T47D (cell line): ENCODE results near the gene LIME1.
"Not testable (repeated sequence)": the region's sequence is repeated elsewhere in the genome, so short reads cannot be mapped to it uniquely, and the experiment has no call there.

ENCODE experiments used
- DNase-seq, 2 experiments: peaks; one replicate each; pipeline versions ENCODE4 v3.0.0 to v3.0.0-alpha.2; 2011 to 2012; ENCODE audit warnings: low read depth in 1 of 2, low spot score in 1 of 2
- JUND ChIP-seq: IDR thresholded peaks from 2 replicates; pipeline ENCODE4 v1.6.1; 2012; ENCODE audit warnings: low read depth
- in situ Hi-C: cut with HindIII; loops from 2 replicates; pipeline ENCODE4 v1.10.0; 2016; ENCODE audit warnings: low sequenced_read_pairs, low pct_unique_long_range_greater_than_20kb

LIME1 gene

DNA sequence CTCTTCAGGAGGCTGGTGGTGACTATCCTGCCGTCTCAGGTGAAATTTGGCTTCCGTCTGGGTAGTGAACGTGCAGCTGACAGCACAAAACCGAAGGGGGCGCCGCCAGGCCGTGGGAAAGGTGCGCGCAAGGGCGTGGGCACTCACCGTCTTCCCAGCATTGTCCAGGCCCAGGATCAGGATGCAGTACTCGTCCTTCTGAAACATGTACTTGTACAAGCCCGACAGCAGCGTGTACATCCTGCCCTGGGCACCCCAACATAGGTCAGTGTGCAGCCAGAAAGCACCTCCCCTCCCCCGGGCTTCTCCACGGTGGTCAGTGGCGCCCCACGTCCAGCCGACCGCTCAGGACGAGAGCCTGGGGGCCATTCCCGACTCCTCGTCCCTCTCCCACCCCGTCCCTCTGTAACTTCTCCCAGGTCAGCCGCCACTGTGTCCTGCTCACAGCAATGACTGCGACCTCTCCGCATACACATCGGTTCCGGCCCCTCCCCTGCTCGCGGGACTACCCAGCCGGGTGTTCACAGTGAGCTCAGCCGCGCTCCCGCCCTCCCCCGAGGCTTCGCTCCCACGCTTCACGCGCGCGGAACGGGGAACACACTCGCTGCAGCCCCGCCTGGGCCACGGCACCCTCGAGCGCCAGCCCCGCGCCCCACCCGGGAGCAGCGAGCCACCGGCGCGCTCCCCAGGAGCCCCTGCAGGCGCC lies 29.5 kb upstream of the LIME1 start:
- in situ Hi-C loops, result no loop called here
- no peak for TF ChIP-seq JUND
- DNase-seq, result peak; percentile 42 to 82

DNA sequence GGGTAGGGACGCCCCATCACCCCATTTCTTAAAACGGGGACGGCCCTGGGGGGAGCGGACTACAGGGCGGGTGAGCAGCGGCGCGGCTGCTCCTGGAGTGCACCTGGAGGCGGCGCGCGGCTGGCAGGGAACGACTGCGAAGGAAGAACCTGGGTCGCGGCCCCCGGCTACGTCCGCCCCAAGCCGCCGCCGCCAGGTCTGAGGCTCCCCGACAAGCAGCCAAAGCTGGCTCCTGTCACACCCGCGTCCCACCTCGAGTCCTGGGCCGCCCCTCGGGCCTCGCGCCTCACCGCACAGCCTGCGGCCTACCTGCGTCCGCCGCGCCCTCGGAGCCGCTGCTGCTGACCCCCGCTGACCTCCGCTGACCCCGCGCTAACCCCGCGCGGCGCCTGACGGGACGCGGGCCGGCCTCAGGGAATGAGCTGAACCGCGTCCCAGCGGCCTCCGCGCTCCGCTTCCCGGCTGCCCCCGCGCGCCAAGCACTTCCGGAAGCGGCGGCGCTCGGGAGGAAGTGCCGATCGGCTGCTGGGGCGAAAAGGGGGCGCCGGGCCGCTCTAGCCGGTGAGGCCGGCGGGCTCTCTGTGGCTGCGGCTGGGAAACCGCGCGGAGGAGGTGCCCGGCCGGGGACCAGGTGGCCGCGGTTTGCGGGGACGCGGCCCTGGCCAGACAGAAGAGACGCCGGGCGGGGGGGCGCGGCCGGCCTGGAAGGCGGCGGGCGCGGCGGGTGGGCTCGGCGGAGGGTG lies 28.7 kb upstream of the LIME1 start, which contains the start of the genes ARFRP1 and ZGPAT:
Gene ARFRP1, minus strand, starts transcription at position 419 of the 743 bp plus-strand sequence. CDS start 885 bp downstream, outside the sequence.
Gene ZGPAT, plus strand, starts transcription at position 482 of the 743 bp plus-strand sequence. CDS start 542 bp downstream, outside the sequence.
- no peak for TF ChIP-seq JUND
- peak; percentile 91 to 92 for DNase-seq
- in situ Hi-C loops, result no loop called here

DNA sequence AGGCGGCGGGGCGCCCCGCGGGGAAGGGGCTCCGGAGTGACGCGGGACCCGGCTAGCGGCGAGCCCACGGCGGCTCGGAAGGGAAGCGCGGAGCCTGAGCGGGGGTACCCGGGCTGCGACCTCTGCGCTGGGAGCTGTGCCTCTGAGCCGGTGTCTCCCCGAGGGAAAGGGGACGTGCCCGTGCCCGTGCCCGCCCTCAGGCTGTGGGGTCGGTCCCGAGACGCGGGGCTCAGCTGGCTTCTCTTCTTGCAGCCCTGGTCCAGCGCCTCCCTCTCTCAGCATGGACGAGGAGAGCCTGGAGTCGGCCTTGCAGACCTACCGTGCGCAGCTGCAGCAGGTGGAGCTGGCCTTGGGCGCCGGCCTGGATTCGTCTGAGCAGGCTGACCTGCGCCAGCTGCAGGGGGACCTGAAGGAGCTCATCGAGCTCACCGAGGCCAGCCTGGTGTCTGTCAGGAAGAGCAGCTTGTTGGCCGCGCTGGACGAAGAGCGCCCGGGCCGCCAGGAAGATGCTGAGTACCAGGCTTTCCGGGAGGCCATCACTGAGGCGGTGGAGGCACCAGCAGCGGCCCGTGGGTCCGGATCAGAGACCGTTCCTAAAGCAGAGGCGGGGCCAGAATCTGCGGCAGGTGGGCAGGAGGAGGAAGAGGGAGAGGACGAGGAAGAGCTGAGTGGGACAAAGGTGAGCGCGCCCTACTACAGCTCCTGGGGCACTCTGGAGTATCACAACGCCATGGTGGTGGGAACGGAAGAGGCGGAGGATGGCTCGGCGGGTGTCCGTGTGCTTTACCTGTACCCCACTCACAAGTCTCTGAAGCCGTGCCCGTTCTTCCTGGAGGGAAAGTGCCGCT lies 27.9 kb upstream of the LIME1 start:
- in situ Hi-C loops, result no loop called here
- no peak for TF ChIP-seq JUND
- no peak for DNase-seq

DNA sequence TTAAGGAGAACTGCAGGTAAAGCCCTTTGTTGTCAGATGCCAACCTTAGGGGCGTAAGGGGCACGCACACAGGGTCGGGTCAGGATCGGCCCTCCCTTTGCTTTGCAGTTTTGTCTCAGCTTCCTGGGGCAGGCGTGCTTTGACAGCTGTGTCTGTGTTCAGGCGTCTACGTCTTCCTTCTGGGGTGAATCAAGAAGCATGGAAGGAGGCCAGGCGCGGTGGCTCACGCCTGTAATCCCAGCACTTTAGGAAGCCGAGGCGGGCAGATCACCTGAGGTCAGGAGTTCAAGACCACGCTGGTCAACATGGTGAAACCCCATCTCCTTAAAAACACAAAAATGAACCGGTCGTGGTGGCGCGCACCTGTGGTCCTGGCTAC lies 27.3 kb upstream of the LIME1 start:
- TF ChIP-seq JUND, result no peak
- in situ Hi-C loops, result no loop called here
- no peak for DNase-seq

DNA sequence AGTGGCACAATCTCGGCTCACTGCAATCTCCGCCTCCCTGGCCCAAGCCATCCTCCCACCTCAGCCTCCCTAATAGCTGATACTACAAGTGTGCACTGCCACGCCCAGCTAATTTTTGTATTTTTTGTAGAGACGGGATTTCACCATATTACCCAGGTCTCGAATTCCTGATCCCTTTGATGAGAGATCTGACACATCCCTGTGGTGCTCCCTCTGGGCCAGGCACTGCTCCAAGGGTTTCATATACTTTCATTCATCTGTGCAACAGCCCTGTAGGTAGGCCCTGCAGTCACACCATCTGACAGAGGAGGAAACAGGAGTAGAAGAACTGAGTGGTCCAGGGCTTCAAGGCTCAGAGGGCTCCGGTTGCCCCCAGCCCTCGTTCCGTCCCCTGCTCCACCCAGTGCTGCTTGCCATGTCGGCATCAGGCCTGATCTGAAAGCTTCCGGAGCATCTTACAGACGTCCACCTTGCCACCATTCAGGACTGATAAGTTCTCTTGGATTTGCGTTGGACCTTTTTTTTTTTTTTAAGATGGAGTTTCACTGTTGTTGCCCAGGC lies 25.3 kb upstream of the LIME1 start:
- in situ Hi-C loops, result no loop called here
- no peak for TF ChIP-seq JUND
- no peak for DNase-seq

DNA sequence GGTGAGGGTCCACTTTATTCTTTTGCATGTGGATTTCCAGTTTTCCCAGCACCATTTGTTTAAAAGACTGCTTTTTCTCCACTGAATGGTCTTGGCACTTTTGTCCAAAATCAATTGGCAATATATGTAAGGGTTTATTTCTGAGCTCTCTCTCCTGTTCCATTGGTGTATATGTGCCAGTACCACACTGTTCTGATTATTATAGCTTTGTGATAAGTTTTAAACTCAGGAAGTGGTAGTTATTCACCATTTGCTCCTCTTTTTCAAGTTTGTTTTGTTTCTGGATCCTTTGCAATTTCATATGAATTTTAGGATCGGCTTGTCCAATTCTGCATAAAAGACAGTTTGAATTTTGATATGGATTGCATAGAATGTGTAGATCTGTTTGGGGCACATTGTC lies 24.3 kb upstream of the LIME1 start:
- TF ChIP-seq JUND, result no peak
- in situ Hi-C loops, result no loop called here
- no peak for DNase-seq

DNA sequence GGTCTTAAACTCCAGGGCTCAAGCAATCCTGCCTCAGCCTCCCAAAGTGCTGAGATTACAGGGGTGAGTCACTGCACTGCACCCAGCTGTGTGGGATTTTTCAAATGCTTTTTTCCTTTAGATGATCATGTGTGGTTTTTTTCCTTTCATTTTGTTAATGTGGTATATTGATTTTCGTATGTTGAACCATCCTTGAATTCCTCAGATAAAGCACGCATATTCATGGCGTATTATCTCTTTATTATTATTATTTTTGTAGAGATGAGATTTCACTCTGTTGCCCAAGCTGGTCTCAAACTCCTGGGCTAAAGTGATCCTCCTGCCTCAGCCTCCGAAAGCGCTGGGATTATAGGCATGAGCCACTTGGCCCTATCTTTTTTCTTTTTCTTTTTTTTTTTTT lies 21.6 kb upstream of the LIME1 start:
- no peak for TF ChIP-seq JUND
- in situ Hi-C loops, result no loop called here
- no peak for DNase-seq

DNA sequence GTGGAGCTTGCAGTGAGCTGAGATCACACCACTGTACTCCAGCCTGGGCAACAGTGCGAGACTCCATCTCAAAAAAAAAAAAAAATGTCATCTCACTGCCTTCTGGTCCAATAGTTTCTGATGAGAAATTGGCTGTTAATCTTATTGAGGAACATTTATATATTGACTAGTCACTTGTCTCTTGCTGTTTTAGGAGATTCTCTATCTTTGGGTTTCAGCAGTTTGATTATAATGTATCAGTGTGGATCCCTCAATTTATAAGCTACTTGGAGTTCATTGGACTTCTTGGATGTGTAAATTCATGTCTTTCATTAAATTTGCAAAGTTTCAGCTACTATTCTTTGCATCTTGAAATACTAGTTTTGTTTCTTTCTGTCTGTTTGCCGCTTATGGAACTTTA lies 17.5 kb upstream of the LIME1 start:
- DNase-seq, result no peak
- no peak for TF ChIP-seq JUND
- in situ Hi-C loops, result no loop called here

DNA sequence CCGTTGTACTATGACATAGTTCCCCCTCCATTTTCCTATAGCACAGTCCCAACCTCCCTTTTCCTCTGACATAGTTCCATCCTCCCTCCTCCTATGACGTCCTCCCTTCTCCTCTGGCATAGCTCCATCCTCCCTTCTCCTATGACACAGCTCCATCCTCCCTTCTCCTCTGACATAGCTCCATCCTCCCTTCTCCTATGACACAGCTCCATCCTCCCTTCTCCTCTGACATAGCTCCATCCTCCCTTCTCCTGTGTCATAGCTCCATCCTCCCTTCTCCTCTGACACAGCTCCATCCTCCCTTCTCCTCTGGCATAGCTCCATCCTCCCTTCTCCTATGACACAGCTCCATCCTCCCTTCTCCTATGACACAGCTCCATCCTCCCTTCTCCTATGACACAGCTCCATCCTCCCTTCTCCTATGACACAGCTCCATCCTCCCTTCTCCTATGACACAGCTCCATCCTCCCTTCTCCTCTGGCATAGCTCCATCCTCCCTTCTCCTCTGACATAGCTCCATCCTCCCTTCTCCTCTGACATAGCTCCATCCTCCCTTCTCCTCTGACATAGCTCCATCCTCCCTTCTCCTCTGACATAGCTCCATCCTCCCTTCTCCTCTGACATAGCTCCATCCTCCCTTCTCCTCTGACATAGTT lies 13.4 kb upstream of the LIME1 start:
- DNase-seq, in situ Hi-C loops: not testable (repeated sequence)

DNA sequence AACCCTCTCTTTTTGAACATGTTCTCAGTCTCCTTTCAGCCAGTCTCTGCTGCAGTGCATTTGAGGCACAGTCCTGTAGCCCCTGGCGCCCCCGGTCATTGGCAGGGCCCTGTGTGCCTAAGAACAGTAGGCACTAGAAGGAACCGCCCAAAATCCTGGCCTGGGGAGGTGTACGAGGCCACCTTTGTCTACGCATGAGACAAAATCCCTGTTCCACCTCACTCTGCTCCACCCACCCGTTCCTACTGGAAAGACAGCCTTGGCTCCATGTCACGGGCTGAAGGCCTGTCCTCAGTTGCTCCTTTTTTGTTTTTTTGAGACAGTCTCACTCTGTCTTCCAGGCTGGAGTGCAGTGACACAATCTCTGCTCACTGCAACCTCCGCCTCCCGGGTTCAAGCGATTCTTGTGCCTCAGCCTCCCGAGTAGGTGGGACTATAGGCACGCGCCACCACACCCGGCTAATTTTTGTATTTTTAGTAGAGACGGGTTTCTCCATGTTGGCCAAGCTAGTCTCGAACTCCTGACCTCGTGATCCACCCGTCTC lies 6.2 kb upstream of the LIME1 start:
- in situ Hi-C loops, result not testable (repeated sequence)

DNA sequence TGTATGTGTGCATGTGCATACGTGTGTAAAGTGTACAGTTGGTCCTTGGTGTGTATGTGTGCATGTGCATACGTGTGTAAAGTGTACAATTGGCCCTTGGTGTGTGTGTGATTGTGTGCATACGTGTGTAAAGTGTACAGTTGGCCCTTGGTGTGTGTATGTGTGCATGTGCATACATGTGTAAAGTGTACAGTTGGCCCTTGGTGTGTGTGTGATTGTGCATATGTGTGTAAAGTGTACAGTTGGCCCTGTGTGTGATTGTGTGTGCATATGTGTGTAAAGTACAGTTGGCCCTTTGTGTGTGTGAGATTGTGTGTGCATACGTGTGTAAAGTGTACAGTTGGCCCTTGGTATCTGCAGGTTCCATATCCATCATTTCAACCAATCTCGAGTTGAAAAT lies 5.1 kb upstream of the LIME1 start:
- in situ Hi-C loops, result no loop called here

More for the DNA sequence above, 6.2 kb upstream of the LIME1 start:
- not testable (repeated sequence) for DNase-seq

More for the DNA sequence above, 5.1 kb upstream of the LIME1 start:
- DNase-seq, result no peak
- TF ChIP-seq JUND, result no peak
